ENCODE measurements around the gene WBP1L.

WBP1L gene

GRCh38 chr10:102715880-102716279, 27.9 kb upstream of the WBP1L start:
- no peak for TF ChIP-seq CTCF (IDR thresholded peaks at IDR 0.05)

DNA sequence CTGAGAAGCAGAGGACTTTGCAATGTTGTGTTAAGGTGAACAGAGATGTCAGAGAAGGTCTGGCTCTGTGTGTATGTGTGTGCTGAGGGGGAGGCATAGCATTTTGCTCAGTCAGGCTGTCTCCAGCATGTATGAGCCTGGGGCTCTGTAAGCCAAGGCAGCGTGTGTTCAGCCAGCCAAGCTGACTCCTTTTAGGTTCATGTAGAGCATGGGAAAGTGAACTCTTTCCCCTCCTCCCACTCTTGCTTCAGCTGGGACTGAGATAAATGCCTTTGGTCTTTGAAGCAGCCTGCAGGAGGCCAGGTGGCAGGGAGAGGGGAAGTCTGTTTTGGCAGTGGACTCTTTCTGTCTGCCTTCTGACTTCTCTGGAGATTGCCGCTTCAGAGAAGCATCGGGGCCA, 25.5 kb upstream of the WBP1L start:
- TF ChIP-seq CTCF (IDR thresholded peaks at IDR 0.05): no peak

DNA sequence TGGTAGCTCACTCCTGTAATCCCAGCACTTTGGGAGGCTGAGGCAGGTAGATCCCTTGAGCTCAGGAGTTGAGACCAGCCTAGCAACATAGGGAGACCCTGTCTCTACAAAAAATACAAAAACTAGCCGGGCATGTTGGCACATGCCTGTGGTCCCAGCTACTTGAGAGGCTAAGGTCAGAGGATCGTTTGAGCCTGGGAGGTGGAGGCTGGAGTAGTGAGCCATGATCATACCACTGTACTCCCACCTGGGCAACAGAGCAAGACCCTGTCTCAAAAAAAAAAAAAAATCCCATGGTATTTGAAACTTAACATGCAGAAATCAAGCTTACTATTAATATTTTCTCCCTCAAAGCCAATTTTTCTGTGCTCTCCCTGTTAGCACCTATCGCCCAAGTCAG, 23.4 kb upstream of the WBP1L start:
- TF ChIP-seq CTCF (IDR thresholded peaks at IDR 0.05): no peak

DNA sequence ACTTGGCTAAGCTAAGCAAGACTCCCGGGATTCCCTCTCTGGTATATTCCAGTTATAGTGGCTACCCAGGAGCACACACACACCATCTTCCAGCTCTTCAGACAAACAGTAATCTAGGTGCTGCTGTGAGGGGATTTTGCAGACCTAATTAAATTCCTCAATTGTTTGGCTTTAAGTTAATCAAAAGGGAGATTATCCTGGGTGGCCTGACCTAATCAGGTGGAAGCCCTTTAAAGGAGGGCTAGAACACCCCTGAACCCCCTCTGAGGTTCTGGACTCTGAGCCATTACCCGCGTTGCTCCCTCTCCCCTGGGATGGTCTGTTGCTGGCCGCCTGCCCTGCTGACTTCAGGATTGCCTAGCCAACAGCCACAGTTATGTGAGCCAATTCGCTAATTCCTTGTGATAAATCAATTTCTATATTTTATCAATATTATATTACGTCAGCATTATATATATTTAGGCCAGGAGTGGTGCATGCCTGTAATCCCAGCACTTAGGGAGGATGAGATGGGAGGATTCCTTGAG, 22.9 kb upstream of the WBP1L start:
- TF ChIP-seq CTCF (IDR thresholded peaks at IDR 0.05): no peak

DNA sequence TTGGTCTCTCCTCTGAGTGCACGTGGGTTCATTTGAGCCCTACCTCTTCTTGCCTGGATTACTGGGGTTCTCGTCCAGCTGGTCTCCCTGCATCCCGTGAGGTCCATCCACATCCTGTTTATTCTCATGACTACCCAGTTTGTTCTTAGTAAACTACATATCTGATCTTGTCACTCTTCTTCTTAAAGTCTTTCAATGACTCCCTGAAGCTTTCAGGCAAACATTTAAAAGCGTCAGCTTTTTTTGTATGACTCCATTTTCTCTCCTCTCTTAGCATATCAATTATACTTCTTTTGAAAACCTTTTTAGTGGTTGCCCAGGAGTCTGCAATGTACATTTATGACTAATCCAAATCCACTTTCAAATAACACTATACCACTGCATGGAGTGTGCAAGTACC, 21.8 kb upstream of the WBP1L start:
- TF ChIP-seq CTCF (IDR thresholded peaks at IDR 0.05): no peak

GRCh38 chr10:102723989-102724388, 19.8 kb upstream of the WBP1L start:
- no peak for TF ChIP-seq CTCF (IDR thresholded peaks at IDR 0.05)

DNA sequence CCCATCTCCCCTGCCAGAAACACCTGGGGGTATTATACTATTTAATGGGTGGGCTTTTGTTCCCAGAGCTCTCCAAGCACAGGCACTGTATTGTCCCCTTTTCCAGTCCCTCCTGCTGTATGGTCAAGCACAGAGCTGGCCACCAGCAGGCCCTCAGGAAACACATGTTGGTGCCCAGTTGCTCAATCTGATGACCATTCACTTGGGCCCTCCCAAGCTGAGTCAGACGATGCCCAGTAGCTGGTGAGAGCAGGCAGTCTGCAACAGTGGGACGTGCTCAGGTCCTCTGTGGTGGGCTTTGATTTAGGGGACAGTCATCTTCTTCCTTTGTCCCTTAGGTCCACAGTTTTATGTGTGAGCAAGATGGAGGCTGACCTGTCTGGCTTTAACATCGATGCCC, 17.5 kb upstream of the WBP1L start:
- no peak for TF ChIP-seq CTCF (IDR thresholded peaks at IDR 0.05)

All from LNCAP (cell line).